T47D (cell line): Measurements from ENCODE around the gene GJB4.
"Not testable (repeated sequence)": the region's sequence is repeated elsewhere in the genome, so short reads cannot be mapped to it uniquely, and the experiment has no call there.

Experiments
- DNase-seq, 2 experiments: peaks; one replicate each; pipeline versions ENCODE4 v3.0.0 to v3.0.0-alpha.2; 2011 to 2012; ENCODE audit warnings: low read depth in 1 of 2, low spot score in 1 of 2
- JUND ChIP-seq: IDR thresholded peaks from 2 replicates; pipeline ENCODE4 v1.6.1; 2012; ENCODE audit warnings: low read depth
- in situ Hi-C: cut with HindIII; loops from 2 replicates; pipeline ENCODE4 v1.10.0; 2016; ENCODE audit warnings: low sequenced_read_pairs, low pct_unique_long_range_greater_than_20kb

The GJB4 gene

GRCh38 chr1:34759503-34760357 is at the start of gene GJB4:
Gene GJB4, plus strand, starts transcription at chr1:34759740. Its CDS starts 1,515 bp downstream, at chr1:34761255.
- TF ChIP-seq JUND, result no peak
- in situ Hi-C loops, result no loop called here
- DNase-seq, result no peak

- in situ Hi-C loops, result no loop called here
- no peak for DNase-seq
- no peak for TF ChIP-seq JUND
Measured at GRCh38 chr1:34710812-34711211, 48.7 kb upstream of the GJB4 start.

- no peak for TF ChIP-seq JUND
- DNase-seq, result peak in 1 of 2 experiments; percentile 13
- in situ Hi-C loops, result no loop called here
Measured at GRCh38 chr1:34711485-34711884, 48.1 kb upstream of the GJB4 start.

GRCh38 chr1:34712007-34712688 is 47.4 kb upstream of the GJB4 start:
- no peak for TF ChIP-seq JUND
- in situ Hi-C loops, result no loop called here
- DNase-seq, result no peak

GRCh38 chr1:34713443-34713842 is 46.1 kb upstream of the GJB4 start:
- in situ Hi-C loops, result no loop called here
- TF ChIP-seq JUND, result no peak
- no peak for DNase-seq

GRCh38 chr1:34714386-34714785 is 45.2 kb upstream of the GJB4 start:
- TF ChIP-seq JUND, result no peak
- in situ Hi-C loops, result no loop called here
- no peak for DNase-seq

- in situ Hi-C loops, result no loop called here
- no peak for DNase-seq
- TF ChIP-seq JUND, result no peak
Measured at GRCh38 chr1:34715139-34715538, 44.4 kb upstream of the GJB4 start.

- DNase-seq, result no peak
- TF ChIP-seq JUND, result no peak
- in situ Hi-C loops, result no loop called here
Measured at GRCh38 chr1:34721241-34721640, 38.3 kb upstream of the GJB4 start.

- TF ChIP-seq JUND, result no peak
- no peak for DNase-seq
- in situ Hi-C loops, result no loop called here
Measured at GRCh38 chr1:34721646-34722355, 37.7 kb upstream of the GJB4 start.

GRCh38 chr1:34726861-34727260 is 32.7 kb upstream of the GJB4 start:
- DNase-seq, result no peak
- in situ Hi-C loops, result no loop called here
- TF ChIP-seq JUND, result no peak

GRCh38 chr1:34730485-34730884 is 29.1 kb upstream of the GJB4 start:
- DNase-seq, result no peak
- in situ Hi-C loops, result no loop called here
- no peak for TF ChIP-seq JUND

- DNase-seq, in situ Hi-C loops: not testable (repeated sequence)
Measured at GRCh38 chr1:34732831-34733230, 26.7 kb upstream of the GJB4 start.

GRCh38 chr1:34736692-34737091 is 22.8 kb upstream of the GJB4 start:
- no peak for DNase-seq
- no peak for TF ChIP-seq JUND
- in situ Hi-C loops, result no loop called here

- DNase-seq, in situ Hi-C loops: not testable (repeated sequence)
Measured at GRCh38 chr1:34737236-34737635, 22.3 kb upstream of the GJB4 start.
